GM12801 (cell line): ENCODE results near the gene CPEB2.

ENCODE experiments used
- CTCF ChIP-seq: IDR thresholded peaks from one replicate; pipeline ENCODE4 v1.5.1; 2011; ENCODE audit warnings: control low read depth; ENCODE audit not compliant: insufficient read length; ENCODE audit errors: extremely low read depth

CPEB2 gene

GRCh38 chr4:15012017-15012788, 9.9 kb downstream of the CPEB2 start:
- no peak for TF ChIP-seq CTCF

- no peak for TF ChIP-seq CTCF
These were observed 11.3 kb downstream of the CPEB2 start for GRCh38 chr4:15013585-15013984.

- TF ChIP-seq CTCF = no peak
These were observed 12.9 kb downstream of the CPEB2 start for GRCh38 chr4:15015170-15015569.

GRCh38 chr4:15018361-15018760, 16.1 kb downstream of the CPEB2 start:
- TF ChIP-seq CTCF = no peak

- TF ChIP-seq CTCF = no peak
These were observed 18.4 kb downstream of the CPEB2 start for GRCh38 chr4:15020502-15021286.

GRCh38 chr4:15021311-15021710, 19.0 kb downstream of the CPEB2 start:
- TF ChIP-seq CTCF = no peak

- TF ChIP-seq CTCF = no peak
These were observed 19.7 kb downstream of the CPEB2 start for GRCh38 chr4:15021946-15022345.
